CD4-positive, alpha-beta T cell treated with Interleukin-12 subunit alpha and Interleukin-12 subunit beta, for 1 hour (primary cell): Measurements from ENCODE around the gene ADCY6.

Experiments
- DNase-seq: peaks from one replicate; pipeline ENCODE4 v3.0.0-alpha.2; 2020

Gene ADCY6

GRCh38 chr12:48782457-48783395 is 6.2 kb downstream of the ADCY6 start:
- no peak for DNase-seq

- DNase-seq, result no peak
Observed at GRCh38 chr12:48781750-48782456, 7.0 kb downstream of the ADCY6 start.

DNA sequence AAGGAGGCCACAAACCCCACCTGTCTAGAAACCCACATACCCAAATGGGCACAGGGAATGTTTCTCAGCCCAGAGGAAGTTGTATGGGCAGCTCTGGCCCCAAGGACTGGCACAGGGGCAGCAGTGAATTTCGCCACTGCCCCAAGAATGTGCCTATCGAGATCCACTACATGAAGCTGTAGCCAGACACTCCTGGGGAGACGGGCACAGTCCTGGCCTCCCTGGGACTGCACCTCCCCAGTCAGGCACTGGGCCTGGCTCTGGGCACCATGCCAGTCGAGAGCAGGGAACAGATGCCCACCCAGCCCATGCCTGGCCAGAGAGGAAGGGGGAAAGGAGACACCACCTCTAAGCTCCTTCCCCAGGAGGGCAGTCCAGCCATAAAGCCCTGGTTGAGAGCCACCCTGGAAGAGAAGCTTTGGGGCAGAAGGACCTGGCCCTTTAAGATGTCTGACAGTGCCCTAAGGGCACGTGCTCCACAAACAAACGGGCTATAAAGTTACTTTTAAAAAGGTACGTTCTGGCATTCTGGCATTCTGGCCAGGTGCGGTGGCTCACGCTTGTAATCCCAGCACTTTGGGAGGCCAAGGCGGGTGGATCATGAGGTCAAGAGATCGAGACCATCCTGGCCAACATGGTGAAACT is 8.4 kb downstream of the ADCY6 start:
- DNase-seq, result no peak

DNA sequence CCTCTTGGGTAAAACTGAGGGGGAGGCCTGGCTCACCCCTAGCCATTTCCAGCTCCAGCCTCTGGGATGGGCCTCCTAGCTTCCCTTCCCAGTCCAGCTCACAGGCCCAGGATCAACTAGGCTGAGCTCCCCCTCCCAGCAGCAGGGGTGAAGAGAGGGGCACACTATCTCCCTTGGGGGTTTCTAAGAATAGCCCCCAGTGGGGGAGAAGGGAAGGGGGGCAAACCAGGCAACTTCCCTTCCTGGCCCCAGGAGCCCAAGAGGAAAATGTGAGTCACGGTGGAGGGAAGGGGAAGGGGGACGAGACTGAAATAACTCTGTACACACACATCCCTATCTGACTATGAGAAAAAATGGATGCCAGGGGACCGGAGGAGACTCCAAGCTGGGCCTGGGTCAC is 9.0 kb downstream of the ADCY6 start:
- no peak for DNase-seq

DNA sequence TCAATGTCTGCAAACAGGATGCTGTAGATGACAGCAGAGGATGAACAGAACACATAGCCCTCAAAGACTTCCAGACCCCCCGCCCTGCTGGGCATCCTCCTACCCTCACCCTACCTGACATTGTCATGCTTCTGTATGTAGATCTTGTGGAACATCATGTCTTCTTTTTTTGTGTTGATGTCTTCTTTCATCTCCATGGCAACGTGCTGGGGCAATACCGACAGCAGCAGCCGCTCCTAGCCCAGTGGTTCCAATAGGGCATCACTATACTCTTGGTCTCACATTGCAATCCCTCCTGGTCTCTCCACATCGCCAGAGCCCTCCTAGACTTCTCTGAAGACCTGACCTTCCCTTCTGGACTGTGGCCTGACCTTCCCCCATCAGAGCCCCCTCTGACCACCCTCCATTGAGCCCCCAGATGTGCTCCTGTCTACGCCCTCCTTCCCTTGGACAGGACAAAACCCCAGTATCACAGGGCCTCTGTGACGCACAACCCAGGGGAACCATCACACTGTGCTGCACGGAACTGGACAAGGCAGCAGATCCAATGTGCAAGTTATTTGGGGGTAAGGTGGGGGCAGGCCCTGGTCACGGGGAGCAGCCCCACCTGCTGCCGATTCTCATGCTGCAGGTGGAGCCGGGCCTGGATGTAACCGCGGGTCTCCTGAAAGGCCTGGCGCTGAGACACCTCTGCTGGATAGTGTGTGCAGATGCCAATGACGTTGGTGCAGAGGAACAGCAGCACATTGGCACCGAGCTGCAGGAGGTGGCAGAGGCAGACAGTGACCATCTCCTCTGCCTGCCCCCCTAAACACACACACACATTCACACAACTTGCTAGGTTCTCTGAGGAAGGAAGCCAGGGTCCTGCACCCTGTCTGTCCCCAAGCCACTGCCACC is 11.1 kb downstream of the ADCY6 start:
- DNase-seq, result no peak

- no peak for DNase-seq
Observed at GRCh38 chr12:48776956-48777355, 11.9 kb downstream of the ADCY6 start.

- DNase-seq, result no peak
Observed at GRCh38 chr12:48775991-48776649, 12.8 kb downstream of the ADCY6 start.

- DNase-seq, result no peak
Observed at GRCh38 chr12:48775299-48775698, 13.6 kb downstream of the ADCY6 start.

DNA sequence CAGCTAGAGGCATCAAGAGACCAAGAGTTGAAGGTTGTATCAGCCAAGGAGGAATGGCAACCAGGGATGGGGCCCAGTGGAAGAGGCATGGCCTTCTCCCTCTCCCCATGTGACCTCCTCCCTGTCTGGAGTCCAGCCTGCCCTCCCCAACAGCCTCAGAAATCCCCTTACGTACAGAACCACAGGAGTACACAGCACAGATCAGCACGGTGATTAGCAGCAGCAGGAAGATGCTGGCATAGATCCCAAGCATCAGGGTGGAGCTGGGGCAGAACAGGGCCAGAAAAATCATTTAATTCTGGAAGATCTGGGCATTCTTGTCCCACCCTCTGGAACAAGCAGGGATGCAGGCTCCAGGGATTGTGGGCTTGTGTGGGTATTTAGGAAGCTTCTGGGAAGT is 14.4 kb downstream of the ADCY6 start:
- DNase-seq, result no peak

DNA sequence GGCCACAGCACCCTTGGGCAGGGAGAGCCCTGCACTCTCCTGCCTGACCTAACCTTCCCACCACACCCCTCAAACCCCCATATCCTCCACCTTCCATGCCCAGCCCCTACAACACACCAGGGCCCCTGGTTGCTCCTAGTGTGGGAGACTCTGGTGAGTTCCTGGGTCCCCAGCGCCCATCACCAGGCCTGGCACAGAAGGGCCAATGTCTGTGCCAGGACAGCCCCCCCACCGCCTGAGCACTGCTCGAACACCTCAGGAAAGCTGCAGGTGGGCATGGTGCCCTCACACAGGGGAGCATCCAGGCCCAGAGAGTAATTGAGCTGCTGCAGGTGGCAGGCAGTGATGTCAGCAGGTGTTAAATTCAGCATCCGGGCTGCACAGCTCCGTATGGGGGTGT is 15.2 kb downstream of the ADCY6 start:
- DNase-seq, result no peak

GRCh38 chr12:48771588-48772112 is 17.2 kb downstream of the ADCY6 start:
- DNase-seq, result no peak

GRCh38 chr12:48770756-48771155 is 18.1 kb downstream of the ADCY6 start:
- DNase-seq, result no peak

DNA sequence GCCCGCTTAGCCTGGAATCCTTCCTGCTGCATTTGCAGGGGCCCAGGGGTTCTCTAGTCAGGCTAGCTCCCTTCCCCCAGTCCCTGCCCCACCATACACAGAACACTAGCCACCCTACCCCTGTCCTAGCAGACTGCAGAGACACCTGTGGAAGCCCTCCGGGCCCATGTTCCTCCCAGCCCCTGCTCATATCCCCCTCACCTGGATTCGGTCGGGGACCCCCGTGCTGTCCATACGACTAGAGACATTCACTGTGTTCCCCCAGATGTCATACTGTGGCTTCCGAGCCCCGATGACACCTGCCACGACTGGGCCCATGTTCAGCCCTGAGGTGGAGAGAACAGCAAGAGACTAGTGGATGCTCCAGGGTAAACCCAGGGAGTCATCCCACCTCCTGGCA is 20.2 kb downstream of the ADCY6 start:
- no peak for DNase-seq

DNA sequence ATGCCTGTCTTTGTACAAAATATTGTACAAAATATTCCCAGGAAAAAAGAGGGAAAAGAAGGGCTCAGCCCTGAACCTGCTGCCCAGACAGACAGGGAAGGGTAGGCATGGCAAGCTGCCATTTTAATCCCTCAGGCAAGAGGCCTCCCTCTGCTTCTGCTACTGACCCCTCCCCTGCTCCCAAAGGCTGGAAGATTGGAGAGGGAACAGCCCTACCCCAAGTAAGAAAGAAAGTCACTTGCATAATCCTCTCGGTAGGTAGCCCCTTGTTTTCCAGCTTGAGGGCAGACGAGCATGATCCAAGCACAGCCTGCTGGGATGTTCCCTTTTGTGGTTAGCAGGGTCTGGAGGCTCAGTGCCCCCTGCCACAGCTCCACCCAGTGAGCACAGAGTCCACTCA is 20.7 kb downstream of the ADCY6 start:
- DNase-seq, result no peak

DNA sequence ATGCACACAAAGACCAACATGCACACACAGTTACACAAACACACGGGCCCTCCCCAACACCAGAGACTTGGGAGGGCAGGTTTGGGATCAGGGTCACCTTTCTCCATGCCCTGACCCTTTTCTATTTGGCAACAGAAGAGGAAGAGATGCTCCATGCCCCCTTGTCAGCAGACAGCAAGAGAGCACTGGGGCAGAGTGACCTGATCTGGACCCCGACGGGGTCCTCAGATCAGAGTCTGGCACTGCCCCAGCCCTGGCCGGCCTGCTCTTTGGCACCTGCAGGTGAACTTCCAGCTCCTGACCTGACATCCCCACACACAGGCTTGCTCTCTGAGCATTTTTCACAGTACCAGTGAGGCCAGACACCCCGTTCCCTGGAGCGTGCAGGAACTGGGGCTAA is 21.4 kb downstream of the ADCY6 start:
- DNase-seq, result no peak

- DNase-seq, result no peak
Observed at GRCh38 chr12:48767047-48767446, 21.8 kb downstream of the ADCY6 start.

DNA sequence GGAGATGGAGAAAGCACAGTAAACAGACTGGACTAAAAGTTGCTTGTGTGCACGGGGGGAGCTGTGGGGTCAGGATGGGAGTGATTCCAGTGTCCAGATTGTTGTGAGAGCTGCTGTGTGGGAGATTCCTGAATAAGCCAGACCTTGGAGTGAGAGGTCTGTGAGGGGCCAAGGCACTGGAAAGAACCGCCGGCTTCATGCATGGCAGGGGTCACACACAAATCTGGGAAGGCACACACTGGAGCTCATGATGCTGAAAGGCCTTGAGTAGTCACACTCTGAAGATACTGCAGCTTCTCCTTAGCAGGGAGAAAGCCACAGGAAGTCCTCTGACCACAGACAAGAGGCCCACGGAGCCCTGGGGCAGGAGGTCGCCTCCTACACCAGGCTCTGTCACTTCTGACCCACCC is 23.1 kb downstream of the ADCY6 start:
- no peak for DNase-seq

DNA sequence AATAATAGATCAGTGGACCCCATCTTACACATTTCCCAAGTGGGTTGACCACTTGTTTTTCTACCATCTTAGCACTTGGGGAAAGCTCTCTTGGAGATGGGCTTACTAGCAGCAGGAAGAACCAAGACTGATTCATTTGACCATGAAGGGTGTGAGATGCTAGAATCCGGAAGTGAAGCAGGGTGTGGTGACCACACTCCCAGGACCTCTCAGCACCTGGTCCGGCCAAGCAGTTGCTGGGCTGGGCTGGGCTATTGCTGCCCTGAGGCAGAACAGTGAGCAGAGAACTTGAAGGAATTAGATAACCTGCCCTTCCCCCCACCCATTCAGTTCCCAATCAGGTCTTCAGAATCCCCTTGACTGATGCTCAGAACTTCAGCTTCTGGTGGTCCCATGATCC is 24.4 kb downstream of the ADCY6 start:
- no peak for DNase-seq

- no peak for DNase-seq
Observed at GRCh38 chr12:48758737-48759136, 30.2 kb downstream of the ADCY6 start.

DNA sequence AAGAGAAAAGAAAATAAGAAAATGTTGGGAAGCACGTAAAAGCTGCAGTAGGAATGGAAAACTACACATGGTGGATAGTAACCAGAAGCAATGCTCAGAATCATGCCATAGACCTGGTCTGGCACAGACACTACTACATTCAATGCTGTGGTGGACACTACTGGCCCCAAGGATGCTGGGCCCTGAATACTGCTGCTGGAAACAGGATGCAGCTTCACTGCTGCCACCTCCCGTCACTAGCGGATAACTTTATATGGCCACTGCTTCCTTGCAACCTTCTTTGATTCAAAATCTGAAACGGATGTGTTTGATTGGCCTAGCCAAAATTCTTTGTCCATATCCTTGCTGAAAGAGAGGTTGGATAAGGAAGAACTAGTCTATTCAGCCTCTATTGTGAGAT is 30.7 kb downstream of the ADCY6 start:
- no peak for DNase-seq

DNA sequence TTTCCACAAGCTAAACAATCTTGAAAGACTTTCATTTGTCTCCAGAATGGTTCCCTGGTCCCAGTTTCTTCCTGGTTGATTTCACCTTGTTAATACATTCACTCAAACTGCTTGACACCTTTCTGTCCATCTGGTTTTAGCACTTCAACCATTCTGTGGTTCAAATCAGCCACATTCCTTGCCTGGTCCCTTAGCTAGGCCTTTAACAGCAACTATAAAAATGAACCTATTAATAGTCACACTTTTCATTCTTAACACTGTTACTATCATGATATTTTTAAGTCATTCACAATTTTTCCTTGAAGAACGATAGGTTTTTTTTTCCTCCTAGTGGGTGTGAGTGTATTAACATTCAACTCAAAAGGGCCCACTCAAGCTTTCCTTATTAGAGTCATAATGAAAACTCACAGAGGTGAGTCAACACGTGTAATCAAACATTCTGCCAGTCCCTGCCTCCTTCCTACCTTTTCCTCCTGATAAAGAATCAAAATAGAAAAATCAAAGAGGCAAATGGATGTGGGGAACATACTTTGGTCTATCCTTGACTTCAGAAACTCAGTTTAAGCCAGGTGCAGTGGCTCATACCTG is 38.0 kb downstream of the ADCY6 start:
- DNase-seq, result no peak

DNA sequence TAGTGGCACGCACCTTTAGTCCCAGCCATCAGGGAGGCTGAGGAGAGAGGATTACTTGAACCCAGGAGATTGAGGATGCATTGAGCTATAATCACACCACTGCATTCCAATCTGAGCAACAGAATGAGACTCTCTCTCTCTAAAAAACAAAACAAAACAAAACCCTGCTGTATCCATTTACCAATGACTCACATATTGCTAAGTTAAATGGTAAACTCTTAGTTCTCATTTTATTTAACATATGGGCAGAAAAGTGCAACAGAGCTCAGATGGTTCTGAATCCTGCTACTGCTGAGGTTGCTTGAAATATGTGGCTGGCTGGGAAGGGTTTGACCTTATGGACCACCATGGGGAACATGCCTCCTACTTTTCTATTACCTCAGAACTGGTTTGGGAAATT is 38.7 kb downstream of the ADCY6 start:
- DNase-seq, result no peak
